HepG2 (cell line): ENCODE measurements around the gene MMAA. TPM values are rescaled to one million over a fixed set of nuclear protein-coding genes. Genes with fewer than 3 reads are reported as not detected.

ENCODE experiments used
- ARNT2 ChIP-seq: sonication (generic); formaldehyde crosslinking; IDR thresholded peaks from 2 replicates; pipeline ENCODE4 v1.8.0; 2022; ENCODE audit warnings: mild to moderate bottlenecking, low read depth, missing genetic modification reagents, moderate library complexity
- ATF7-NPFF ChIP-seq: sonication (generic); formaldehyde crosslinking; IDR thresholded peaks from 2 replicates; pipeline ENCODE4 v1.8.1; 2023; ENCODE audit warnings: mild to moderate bottlenecking, low read depth, missing genetic modification reagents, moderate library complexity
- CBFB ChIP-seq: sonication (generic); formaldehyde crosslinking; IDR thresholded peaks from 2 replicates; pipeline ENCODE4 v1.4.0; 2020; ENCODE audit warnings: missing genetic modification reagents
- DBP ChIP-seq: sonication (generic); formaldehyde crosslinking; IDR thresholded peaks from 2 replicates; pipeline ENCODE4 v1.4.0; 2020; ENCODE audit warnings: missing genetic modification reagents; ENCODE audit errors: not compliant biosample characterization
- ESRRA ChIP-seq: sonication (generic); formaldehyde crosslinking; IDR thresholded peaks from 2 replicates; pipeline ENCODE4 v1.5.1; 2020; ENCODE audit warnings: mild to moderate bottlenecking, low read depth, missing genetic modification reagents
- FOXO1 ChIP-seq: sonication (generic); formaldehyde crosslinking; IDR thresholded peaks from 2 replicates; pipeline ENCODE4 v1.4.0; 2020; ENCODE audit warnings: missing genetic modification reagents
- JUND ChIP-seq: sonication (generic); formaldehyde crosslinking; IDR thresholded peaks from 2 replicates; pipeline ENCODE4 v1.8.0; 2022; ENCODE audit warnings: mild to moderate bottlenecking, missing genetic modification reagents
- MBD4 ChIP-seq: IDR thresholded peaks from 2 replicates; pipeline ENCODE4 v1.6.1; 2012; ENCODE audit warnings: low read length, inconsistent platforms, borderline replicate concordance
- NR2F2 ChIP-seq: IDR thresholded peaks from 2 replicates; pipeline ENCODE4 v1.6.1; 2012; ENCODE audit warnings: low read depth, inconsistent platforms, borderline replicate concordance
- PHB2 ChIP-seq: fragments of 450-650 bp; IDR thresholded peaks from 2 replicates; pipeline ENCODE4 v1.6.1; 2018; ENCODE audit not compliant: partially characterized antibody
- POGK ChIP-seq: sonication (generic); formaldehyde crosslinking; conservative IDR thresholded peaks from 2 replicates; pipeline ENCODE4 v1.8.0; 2022; ENCODE audit warnings: mild to moderate bottlenecking, moderate library complexity, missing genetic modification reagents
- SOX13 ChIP-seq, 3 experiments: fragments of 450-650 bp in 1 of 3; sonication (generic) in 1 of 3; formaldehyde crosslinking in 1 of 3; IDR thresholded peaks in 2 of 3; conservative IDR thresholded peaks in 1 of 3; 2 replicates each; pipeline versions ENCODE4 v1.5.0 to v1.6.1; 2016 to 2020; ENCODE audit warnings: antibody characterized with exemption in 1 of 3, mild to moderate bottlenecking in 1 of 3, missing compliant biosample characterization in 1 of 3, missing genetic modification reagents in 1 of 3, moderate library complexity in 1 of 3
- ZBTB20 ChIP-seq: sonication (generic); formaldehyde crosslinking; IDR thresholded peaks from 2 replicates; pipeline ENCODE4 v1.8.1; 2023; ENCODE audit warnings: missing genetic modification reagents, low read depth, mild to moderate bottlenecking, borderline replicate concordance
- ZFP36L2 ChIP-seq: sonication (generic); formaldehyde crosslinking; IDR thresholded peaks from 2 replicates; pipeline ENCODE4 v1.4.0; 2020; ENCODE audit warnings: missing genetic modification reagents
- ZMAT3 ChIP-seq: sonication (generic); formaldehyde crosslinking; conservative IDR thresholded peaks from 2 replicates; pipeline ENCODE4 v1.7.0; 2021; ENCODE audit warnings: missing genetic modification reagents
- ZNF121 ChIP-seq: sonication (generic); formaldehyde crosslinking; IDR thresholded peaks from 2 replicates; pipeline ENCODE4 v1.5.0; 2020; ENCODE audit warnings: mild to moderate bottlenecking, missing genetic modification reagents
- ZNF260 ChIP-seq: sonication (generic); formaldehyde crosslinking; IDR thresholded peaks from 2 replicates; pipeline ENCODE4 v1.4.0; 2020; ENCODE audit warnings: missing genetic modification reagents, low read depth, mild to moderate bottlenecking, borderline replicate concordance
- ZNF337 ChIP-seq: sonication (generic); formaldehyde crosslinking; IDR thresholded peaks from 2 replicates; pipeline ENCODE4 v1.5.1; 2020; ENCODE audit warnings: missing genetic modification reagents, low read depth, mild to moderate bottlenecking, borderline replicate concordance
- ZNF484 ChIP-seq: sonication (generic); formaldehyde crosslinking; IDR thresholded peaks from 2 replicates; pipeline ENCODE4 v1.5.1; 2020; ENCODE audit warnings: mild to moderate bottlenecking, low read depth, missing genetic modification reagents, borderline replicate concordance
- ZNF572 ChIP-seq: sonication (generic); formaldehyde crosslinking; IDR thresholded peaks from 2 replicates; pipeline ENCODE4 v1.5.1; 2020; ENCODE audit warnings: mild to moderate bottlenecking, missing genetic modification reagents
- polyA plus RNA-seq, 8 experiments: library from polyadenylated mRNA; depleted of rRNA in 3 of 8; stranded (reverse) in 7 of 8; unstranded in 1 of 8; fragments of >200 nt; fragmentation: Illumina TruSeq in 4 of 8; extraction: Trizol in 4 of 8; gene quantifications; 2 replicates each; pipeline versions ENCODE4 v1.2.1 to v1.2.3, GENCODE V29; 2011 to 2016; ENCODE audit warnings: low read depth in 4 of 8, missing spikeins in 1 of 8, mixed read lengths in 1 of 8; ENCODE audit not compliant: insufficient read depth in 1 of 8
- total RNA-seq, 5 experiments: library from RNA; depleted of rRNA; stranded (reverse); fragments of >200 nt; fragmentation: Illumina TruSeq; extraction: Trizol; gene quantifications; 2 replicates each; pipeline ENCODE4 v1.2.3, GENCODE V29; 2016; ENCODE audit warnings: low read depth in 1 of 5
- TF ChIP-seq, protein P1 (sequence below): sonication (generic); formaldehyde crosslinking; IDR thresholded peaks from 2 replicates; pipeline ENCODE4 v1.9.0; 2021; ENCODE audit warnings: missing genetic modification reagents, borderline replicate concordance
- TF ChIP-seq, protein P2 (sequence below): sonication (generic); formaldehyde crosslinking; IDR thresholded peaks from 2 replicates; pipeline ENCODE4 v1.5.0; 2020; ENCODE audit warnings: mild to moderate bottlenecking, missing genetic modification reagents, moderate library complexity

The MMAA gene
- total and polyA plus RNA-seq, 2 of the 13 experiments (the other 11 are each of a cell fraction or from before 2014, with no cell fraction given) = 1.3 to 2.8 TPM

DNA sequence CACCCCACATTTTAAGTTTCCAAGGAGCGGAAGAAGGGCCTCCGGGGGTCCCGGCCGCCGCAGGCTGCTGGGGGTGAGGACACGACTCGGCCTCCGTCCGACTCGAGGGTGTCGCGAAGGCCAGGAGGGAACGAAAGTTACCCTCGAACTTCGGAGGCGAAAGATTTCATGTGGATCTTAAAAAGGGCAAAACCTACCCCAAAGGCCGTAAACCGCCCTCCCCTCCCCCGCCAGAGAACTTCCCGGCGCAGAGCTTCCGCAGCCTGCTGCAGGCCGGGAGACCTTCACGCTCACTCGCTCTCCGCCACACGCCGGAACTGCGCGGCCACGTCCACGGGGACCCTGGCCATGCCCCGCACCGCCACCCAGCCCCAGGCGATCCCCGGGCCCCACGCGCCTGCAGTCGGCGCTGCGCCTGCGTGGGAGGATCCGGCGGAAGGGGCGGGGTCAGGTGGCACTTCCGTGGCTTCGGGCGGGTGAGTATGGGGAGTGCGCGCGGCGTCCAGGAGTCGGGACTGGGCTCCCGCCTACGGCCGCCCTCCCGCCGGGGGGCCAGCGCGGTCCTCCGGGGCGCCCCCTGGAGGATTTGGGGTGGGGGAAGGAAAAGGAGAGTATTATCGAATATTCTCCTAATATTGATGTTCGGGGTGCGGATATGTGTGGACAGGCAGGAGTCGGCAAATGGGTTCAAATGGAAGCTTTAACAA is at the start of gene MMAA (continued):
- TF ChIP-seq, protein P1, sequence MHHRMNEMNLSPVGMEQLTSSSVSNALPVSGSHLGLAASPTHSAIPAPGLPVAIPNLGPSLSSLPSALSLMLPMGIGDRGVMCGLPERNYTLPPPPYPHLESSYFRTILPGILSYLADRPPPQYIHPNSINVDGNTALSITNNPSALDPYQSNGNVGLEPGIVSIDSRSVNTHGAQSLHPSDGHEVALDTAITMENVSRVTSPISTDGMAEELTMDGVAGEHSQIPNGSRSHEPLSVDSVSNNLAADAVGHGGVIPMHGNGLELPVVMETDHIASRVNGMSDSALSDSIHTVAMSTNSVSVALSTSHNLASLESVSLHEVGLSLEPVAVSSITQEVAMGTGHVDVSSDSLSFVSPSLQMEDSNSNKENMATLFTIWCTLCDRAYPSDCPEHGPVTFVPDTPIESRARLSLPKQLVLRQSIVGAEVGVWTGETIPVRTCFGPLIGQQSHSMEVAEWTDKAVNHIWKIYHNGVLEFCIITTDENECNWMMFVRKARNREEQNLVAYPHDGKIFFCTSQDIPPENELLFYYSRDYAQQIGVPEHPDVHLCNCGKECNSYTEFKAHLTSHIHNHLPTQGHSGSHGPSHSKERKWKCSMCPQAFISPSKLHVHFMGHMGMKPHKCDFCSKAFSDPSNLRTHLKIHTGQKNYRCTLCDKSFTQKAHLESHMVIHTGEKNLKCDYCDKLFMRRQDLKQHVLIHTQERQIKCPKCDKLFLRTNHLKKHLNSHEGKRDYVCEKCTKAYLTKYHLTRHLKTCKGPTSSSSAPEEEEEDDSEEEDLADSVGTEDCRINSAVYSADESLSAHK (CRISPR knock-in tag) = 0 out of 2 replicates have a peak, but pooled peaks have one; percentile 42
- TF ChIP-seq POGK (CRISPR knock-in tag) = peak; percentile 91
- TF ChIP-seq JUND (CRISPR knock-in tag) = 0 out of 2 replicates have a peak, but pooled peaks have one; percentile 21
- TF ChIP-seq CBFB (CRISPR knock-in tag) = peak; percentile 83; the same call in 1 of the 2 replicates
- TF ChIP-seq ZBTB20 (CRISPR knock-in tag) = no peak
- TF ChIP-seq DBP (CRISPR knock-in tag) = no peak
- no peak for TF ChIP-seq ZNF572
- TF ChIP-seq NR2F2 = no peak
- peak; percentile 88; the same call in 1 of the 2 replicates for TF ChIP-seq ZMAT3 (CRISPR knock-in tag)
- TF ChIP-seq ZNF260 = no peak
- no peak for TF ChIP-seq PHB2
- TF ChIP-seq ZNF337 (CRISPR knock-in tag) = peak; percentile 59; the same call in 1 of the 2 replicates
- TF ChIP-seq ZFP36L2 (CRISPR knock-in tag) = no peak
- peak; percentile 47; the same call in 1 of the 2 replicates for TF ChIP-seq ZNF121
- TF ChIP-seq FOXO1 = peak; percentile 55
- TF ChIP-seq ESRRA (CRISPR knock-in tag) = peak; percentile 58; the same call in 1 of the 2 replicates
- peak; percentile 94 for TF ChIP-seq ARNT2 (CRISPR knock-in tag)
- TF ChIP-seq ATF7-NPFF (CRISPR knock-in tag) = peak; percentile 96
- TF ChIP-seq MBD4 = no peak
- TF ChIP-seq ZNF484 (CRISPR knock-in tag) = no peak
- TF ChIP-seq, protein P2, sequence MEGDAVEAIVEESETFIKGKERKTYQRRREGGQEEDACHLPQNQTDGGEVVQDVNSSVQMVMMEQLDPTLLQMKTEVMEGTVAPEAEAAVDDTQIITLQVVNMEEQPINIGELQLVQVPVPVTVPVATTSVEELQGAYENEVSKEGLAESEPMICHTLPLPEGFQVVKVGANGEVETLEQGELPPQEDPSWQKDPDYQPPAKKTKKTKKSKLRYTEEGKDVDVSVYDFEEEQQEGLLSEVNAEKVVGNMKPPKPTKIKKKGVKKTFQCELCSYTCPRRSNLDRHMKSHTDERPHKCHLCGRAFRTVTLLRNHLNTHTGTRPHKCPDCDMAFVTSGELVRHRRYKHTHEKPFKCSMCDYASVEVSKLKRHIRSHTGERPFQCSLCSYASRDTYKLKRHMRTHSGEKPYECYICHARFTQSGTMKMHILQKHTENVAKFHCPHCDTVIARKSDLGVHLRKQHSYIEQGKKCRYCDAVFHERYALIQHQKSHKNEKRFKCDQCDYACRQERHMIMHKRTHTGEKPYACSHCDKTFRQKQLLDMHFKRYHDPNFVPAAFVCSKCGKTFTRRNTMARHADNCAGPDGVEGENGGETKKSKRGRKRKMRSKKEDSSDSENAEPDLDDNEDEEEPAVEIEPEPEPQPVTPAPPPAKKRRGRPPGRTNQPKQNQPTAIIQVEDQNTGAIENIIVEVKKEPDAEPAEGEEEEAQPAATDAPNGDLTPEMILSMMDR = peak; percentile 81
- peak; percentile 19; the same call in 1 of the 2 replicates for TF ChIP-seq SOX13 (IDR thresholded peaks at IDR 0.05)
- peak in 1 of 2 experiments; percentile 40; a peak in 1 of 4 replicates for TF ChIP-seq SOX13 (CRISPR knock-in tag; conservative IDR thresholded peaks at IDR 0.05 in 1 of 2, IDR thresholded peaks at IDR 0.05 in 1 of 2)
